ENCODE results near the gene PPP1R9B.
A peak's percentile ranks its signal among the peaks of the same experiment; 100 is the strongest.

The PPP1R9B gene

DNA sequence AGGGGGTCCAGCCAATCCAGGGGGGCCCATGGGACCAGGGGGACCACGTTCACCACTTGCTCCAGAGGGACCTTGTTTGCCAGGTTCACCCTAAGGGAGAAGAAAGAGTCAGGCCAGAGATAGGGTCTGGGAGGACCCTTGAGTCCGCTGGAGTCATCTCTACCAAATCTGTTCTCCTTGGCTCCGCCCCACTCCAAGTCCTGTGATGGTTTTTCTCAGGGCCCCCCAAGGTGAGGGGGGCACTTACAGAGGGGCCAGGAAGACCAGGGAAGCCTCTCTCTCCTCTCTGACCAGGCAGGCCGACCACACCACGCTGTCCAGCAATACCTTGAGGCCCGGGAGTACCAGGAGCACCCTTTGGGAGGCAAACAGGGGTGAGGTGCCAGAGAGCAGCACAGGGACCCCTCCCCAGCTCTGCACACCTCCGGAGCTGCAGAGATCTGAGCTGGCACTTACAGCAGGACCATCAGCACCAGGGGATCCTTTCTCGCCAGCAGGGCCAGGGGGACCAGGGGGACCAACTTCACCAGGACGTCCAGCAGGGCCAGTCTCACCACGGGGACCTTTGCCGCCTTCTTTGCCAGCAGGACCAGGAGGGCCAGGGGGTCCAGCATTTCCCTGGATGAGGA lies 38.6 kb upstream of the PPP1R9B start:
- no peak for TF ChIP-seq Cebpa-rat (IDR thresholded peaks at IDR 0.05)
- no peaks in the 10 kb centered on the region for H3K36me3 ChIP-seq

DNA sequence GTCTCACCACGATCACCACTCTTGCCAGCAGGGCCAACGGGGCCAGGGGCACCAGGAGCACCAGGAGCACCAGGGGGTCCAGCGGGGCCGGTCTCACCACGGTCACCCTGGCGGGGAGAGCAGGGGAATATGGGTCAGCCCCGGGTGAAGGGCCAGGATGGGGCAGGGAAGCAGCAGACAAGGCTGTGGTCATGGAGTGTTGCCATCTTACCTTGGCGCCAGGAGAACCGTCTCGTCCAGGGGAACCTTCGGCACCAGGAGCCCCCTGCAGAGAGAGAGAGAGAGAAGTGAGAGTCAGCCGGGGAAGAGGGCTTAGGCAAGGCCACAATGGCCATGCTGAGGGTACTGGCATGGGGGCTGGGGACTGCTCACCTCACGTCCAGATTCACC lies 38.0 kb upstream of the PPP1R9B start:
- no peaks in the 10 kb centered on the region for H3K36me3 ChIP-seq

More for the DNA sequence above, 38.6 kb upstream of the PPP1R9B start:
- Histone ChIP-seq H3K4me3 (no peak overlapping the region), H3K27ac (no peak overlapping the region), H3K4me1 (peaks cover 11 to 58% (median 44%) of the 10 kb centered on the region in 10 experiments), H3K9me3 (replicated peaks in 1 of 11) (no peaks in the 10 kb centered on the region), H4K20me1 (peaks cover 0 to 19% (median 0%) of the 10 kb centered on the region in 11 experiments; a peak in 2 of 22 replicates), H3K27me3 (peaks cover 0 to 5% (median 0%) of the 10 kb centered on the region in 11 experiments; a peak in 4 of 22 replicates), H3K9ac (no peak overlapping the region), H3K4me2 (no peak overlapping the region)

DNA sequence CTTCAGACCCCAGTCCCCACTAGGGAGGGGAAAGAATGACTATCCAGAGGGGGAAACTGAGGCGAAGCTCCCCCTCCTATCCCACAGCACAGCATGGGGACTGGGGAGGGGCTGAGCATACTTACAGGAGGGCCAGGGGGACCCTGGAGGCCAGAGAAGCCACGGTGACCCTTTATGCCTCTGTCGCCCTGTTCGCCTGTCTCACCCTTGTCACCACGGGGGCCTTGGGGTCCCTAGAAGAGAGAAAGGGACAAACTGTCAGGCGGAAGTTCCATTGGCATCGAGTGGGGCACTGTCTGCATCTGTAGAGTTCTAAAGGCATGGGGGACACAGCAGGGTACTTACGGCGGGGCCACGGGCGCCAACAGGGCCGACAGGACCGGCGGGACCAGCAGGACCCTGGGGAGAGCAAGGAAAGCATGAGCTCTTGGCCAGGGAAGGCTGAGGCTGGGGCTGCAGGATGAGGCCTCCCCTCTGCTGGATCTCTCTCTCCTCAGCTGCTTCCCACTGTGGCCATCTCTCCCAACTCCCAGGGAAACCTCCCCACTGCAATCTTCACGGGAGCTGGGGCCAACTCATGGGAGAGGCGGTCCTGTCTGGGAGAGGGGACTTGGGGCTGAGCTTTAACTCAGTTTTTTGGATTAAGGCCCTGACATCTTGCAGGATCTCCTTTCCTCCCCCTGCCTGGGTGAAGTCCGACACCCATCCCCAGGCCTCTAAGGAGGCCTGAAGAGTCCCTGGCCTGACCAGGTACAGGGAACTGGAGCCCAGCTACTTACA lies 37.5 kb upstream of the PPP1R9B start:
- no peak for TF ChIP-seq Cebpa-rat (IDR thresholded peaks at IDR 0.05)
- H3K36me3 ChIP-seq = no peaks in the 10 kb centered on the region

More for the DNA sequence above, 38.0 kb upstream of the PPP1R9B start:
- Histone ChIP-seq H3K9me3 (replicated peaks in 1 of 11) (no peaks in the 10 kb centered on the region), H3K4me1 (peaks cover 16 to 61% (median 45%) of the 10 kb centered on the region in 10 experiments), H4K20me1 (peaks cover 0 to 19% (median 0%) of the 10 kb centered on the region in 11 experiments; a peak in 2 of 22 replicates), H3K4me3 (no peak overlapping the region), H3K4me2 (no peak overlapping the region), H3K27me3 (peaks cover 0 to 5% (median 0%) of the 10 kb centered on the region in 11 experiments; a peak in 4 of 22 replicates), H3K9ac (no peak overlapping the region), H3K27ac (peak overlapping the region in 1 of 11 experiments; percentile 86; a peak in 1 of 22 replicates)
- no peak for TF ChIP-seq Cebpa-rat (IDR thresholded peaks at IDR 0.05)

DNA sequence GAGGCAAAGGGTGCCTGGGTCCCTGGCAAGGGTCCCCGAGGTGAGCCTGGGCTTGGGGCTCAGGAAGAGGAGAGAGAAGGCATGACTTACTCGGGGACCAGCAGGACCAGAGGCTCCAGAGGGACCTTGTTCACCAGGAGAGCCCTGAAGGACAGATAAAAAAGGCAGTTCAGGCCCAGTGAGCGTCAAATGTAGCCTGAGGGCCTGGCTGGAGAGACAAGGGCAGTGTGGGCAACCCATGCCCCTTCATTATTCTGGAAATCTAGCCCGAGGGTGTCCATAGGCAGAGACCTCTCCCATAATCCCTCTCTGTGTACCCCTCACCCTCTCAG lies 36.9 kb upstream of the PPP1R9B start:
- H3K27me3 ChIP-seq = peaks cover 0 to 5% (median 0%) of the 10 kb centered on the region in 11 experiments; a peak in 3 of 22 replicates
- H3K4me2 ChIP-seq = no peak overlapping the region
- peak overlapping the region in 1 of 11 experiments; percentile 41; a peak in 1 of 22 replicates for H3K9ac ChIP-seq
- no peak for TF ChIP-seq Cebpa-rat (IDR thresholded peaks at IDR 0.05)
- no peaks in the 10 kb centered on the region for H3K9me3 ChIP-seq (replicated peaks in 1 of 11)
- peak overlapping the region in 5 of 11 experiments; percentile 13 to 89 (median 86); a peak in 7 of 22 replicates for H3K27ac ChIP-seq
- peaks cover 0 to 19% (median 0%) of the 10 kb centered on the region in 11 experiments; a peak in 1 of 22 replicates for H4K20me1 ChIP-seq
- no peaks in the 10 kb centered on the region for H3K36me3 ChIP-seq
- peaks cover 23 to 61% (median 46%) of the 10 kb centered on the region in 10 experiments for H3K4me1 ChIP-seq
- no peak overlapping the region for H3K4me3 ChIP-seq

More for the DNA sequence above, 37.5 kb upstream of the PPP1R9B start:
- H3K9me3 ChIP-seq (replicated peaks in 1 of 11) = no peaks in the 10 kb centered on the region
- H3K4me2 ChIP-seq = no peak overlapping the region
- no peak overlapping the region for H3K9ac ChIP-seq
- no peak overlapping the region for H3K4me3 ChIP-seq
- peaks cover 22 to 61% (median 46%) of the 10 kb centered on the region in 10 experiments for H3K4me1 ChIP-seq
- H3K27me3 ChIP-seq = peaks cover 0 to 5% (median 0%) of the 10 kb centered on the region in 11 experiments; a peak in 4 of 22 replicates
- H4K20me1 ChIP-seq = peaks cover 0 to 19% (median 0%) of the 10 kb centered on the region in 11 experiments; a peak in 2 of 22 replicates
- peak overlapping the region in 3 of 11 experiments; percentile 13 to 88 (median 86); a peak in 3 of 22 replicates for H3K27ac ChIP-seq

DNA sequence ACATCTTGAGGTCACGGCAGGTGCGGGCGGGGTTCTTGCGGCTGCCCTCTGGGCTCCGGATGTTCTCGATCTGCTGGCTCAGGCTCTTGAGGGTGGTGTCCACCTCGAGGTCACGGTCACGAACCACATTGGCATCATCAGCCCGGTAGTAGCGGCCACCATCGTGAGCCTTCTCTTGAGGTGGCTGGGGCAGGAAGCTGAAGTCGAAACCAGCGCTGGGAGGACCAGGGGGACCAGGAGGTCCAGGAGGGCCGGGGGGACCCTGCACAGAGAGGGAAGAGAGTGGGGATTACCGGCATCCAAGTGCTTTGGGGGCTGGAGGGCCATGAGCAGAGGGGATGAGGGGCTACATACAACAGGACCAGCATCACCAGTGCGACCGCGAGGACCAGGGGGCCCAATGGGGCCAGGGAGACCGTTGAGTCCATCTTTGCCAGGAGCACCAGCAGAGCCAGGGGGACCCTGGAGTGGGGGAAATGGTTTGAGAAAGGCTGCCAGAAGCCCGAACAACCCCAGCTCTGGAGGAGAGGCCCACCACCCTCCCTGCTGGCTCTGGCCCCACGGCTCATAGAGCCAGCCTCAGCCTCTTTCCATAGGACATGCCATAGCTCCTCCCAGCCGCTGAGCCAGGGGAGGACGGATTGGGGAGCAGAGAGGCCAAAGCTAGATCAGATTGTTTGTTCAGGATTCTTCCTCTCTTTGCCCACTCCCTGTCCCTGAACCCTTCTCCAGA lies 36.4 kb upstream of the PPP1R9B start:
- Histone ChIP-seq H3K4me1 (peaks cover 29 to 61% (median 46%) of the 10 kb centered on the region in 10 experiments), H3K27ac (peak overlapping the region in 5 of 11 experiments; percentile 13 to 89 (median 86); a peak in 7 of 22 replicates), H3K4me2 (peak overlapping the region in 1 of 11 experiments; percentile 93; a peak in 1 of 22 replicates), H3K9ac (peak overlapping the region in 1 of 11 experiments; percentile 41; a peak in 1 of 22 replicates), H3K36me3 (no peaks in the 10 kb centered on the region), H3K4me3 (no peak overlapping the region), H3K9me3 (replicated peaks in 1 of 11) (no peaks in the 10 kb centered on the region), H3K27me3 (peaks cover 0 to 9% (median 0%) of the 10 kb centered on the region in 11 experiments; a peak in 3 of 22 replicates), H4K20me1 (peaks cover 0 to 17% (median 0%) of the 10 kb centered on the region in 11 experiments; a peak in 1 of 22 replicates)
- TF ChIP-seq Cebpa-rat (IDR thresholded peaks at IDR 0.05) = no peak

DNA sequence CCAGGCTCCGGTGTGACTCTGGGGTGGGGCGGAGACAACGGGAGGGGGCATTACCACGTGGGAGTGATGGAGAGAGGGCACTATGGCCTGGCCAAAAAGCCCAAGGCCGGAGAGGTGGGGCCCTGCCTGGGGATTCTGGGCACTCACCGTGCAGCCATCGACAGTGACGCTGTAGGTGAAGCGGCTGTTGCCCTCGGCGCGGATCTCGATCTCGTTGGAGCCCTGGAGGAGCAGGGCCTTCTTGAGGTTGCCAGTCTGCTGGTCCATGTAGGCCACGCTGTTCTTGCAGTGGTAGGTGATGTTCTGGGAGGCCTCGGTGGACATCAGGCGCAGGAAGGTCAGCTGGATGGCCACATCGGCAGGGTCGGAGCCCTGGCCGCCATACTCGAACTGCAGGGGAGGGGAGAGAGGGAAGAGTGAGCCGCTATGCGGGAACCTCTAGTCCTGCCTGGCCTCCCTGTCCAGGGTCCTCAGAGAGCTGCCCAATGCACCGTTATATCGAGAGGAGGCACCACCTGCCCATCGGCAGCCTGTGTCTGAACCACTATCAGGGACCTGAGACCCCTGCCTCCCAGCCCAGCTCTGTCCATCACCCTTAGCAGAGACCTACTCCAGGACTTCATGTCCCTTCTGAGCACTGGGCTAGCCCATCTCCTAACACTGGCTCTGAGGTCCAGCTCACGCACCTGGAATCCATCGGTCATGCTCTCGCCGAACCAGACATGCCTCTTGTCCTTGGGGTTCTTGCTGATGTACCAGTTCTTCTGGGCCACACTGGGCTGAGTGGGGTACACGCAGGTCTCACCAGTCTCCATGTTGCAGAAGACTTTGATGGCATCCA lies 35.4 kb upstream of the PPP1R9B start:
- peak overlapping the region in 10 of 11 experiments; percentile 82 to 99 (median 94); a peak in 18 of 22 replicates for H3K4me2 ChIP-seq
- no peaks in the 10 kb centered on the region for H3K36me3 ChIP-seq
- no peak overlapping the region for H3K4me3 ChIP-seq
- peaks cover 0 to 9% (median 0%) of the 10 kb centered on the region in 11 experiments; a peak in 4 of 22 replicates for H3K27me3 ChIP-seq
- H3K9me3 ChIP-seq (replicated peaks in 1 of 11) = no peaks in the 10 kb centered on the region
- H3K9ac ChIP-seq = peak overlapping the region in 3 of 11 experiments; percentile 77 to 81 (median 79); a peak in 6 of 22 replicates
- peaks cover 0 to 8% (median 0%) of the 10 kb centered on the region in 11 experiments; a peak in 1 of 22 replicates for H4K20me1 ChIP-seq
- peak overlapping the region in 8 of 11 experiments; percentile 71 to 89 (median 86); a peak in 15 of 22 replicates for H3K27ac ChIP-seq
- H3K4me1 ChIP-seq = peaks cover 37 to 65% (median 52%) of the 10 kb centered on the region in 10 experiments
- no peak for TF ChIP-seq Cebpa-rat (IDR thresholded peaks at IDR 0.05)

DNA sequence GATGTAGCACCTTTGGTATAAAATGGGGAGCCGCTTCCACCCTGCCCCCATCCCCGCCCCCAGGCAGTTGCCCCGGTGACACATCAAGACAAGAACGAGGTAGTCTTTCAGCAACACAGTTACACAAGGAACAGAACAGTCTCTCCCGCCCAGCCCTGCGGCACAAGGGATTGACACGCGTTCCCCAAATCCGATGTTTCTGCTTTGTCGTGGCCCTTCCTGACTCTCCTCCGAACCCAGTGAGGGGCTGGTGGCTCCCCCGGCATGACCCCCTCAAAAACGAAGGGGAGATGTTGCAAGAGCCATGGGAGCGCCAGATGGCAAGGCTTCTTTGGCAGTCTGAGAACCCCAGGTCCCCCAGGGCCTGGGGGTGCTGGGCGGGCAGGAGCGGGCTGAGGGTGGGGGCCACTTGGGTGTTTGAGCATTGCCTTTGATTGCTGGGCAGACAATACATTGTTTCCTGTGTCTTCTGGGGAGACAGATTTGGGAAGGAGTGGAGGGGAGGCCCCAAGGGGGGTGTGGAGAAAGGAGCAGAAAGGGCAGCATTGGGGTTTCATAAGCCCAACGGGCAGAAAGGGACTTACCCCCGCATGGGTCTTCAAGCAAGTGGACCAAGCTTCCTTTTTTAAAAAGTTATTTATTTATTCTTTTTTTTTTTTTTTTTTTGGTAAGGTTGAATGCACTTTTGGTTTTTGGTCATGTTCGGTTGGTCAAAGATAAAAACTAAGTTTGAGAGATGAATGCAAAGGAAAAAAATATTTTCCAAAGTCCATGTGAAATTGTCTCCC lies 34.3 kb upstream of the PPP1R9B start:
- peaks cover 0 to 9% (median 0%) of the 10 kb centered on the region in 11 experiments; a peak in 4 of 22 replicates for H3K27me3 ChIP-seq
- no peaks in the 10 kb centered on the region for H4K20me1 ChIP-seq
- peak overlapping the region; percentile 68 to 99 (median 93) for H3K4me2 ChIP-seq
- H3K27ac ChIP-seq = peak overlapping the region in 9 of 11 experiments; percentile 47 to 89 (median 86); a peak in 18 of 22 replicates
- H3K9ac ChIP-seq = peak overlapping the region in 8 of 11 experiments; percentile 61 to 81 (median 74); a peak in 16 of 22 replicates
- H3K4me1 ChIP-seq = peaks cover 37 to 74% (median 62%) of the 10 kb centered on the region in 10 experiments
- H3K4me3 ChIP-seq = peak overlapping the region in 1 of 10 experiments; percentile 16; a peak in 1 of 20 replicates
- H3K9me3 ChIP-seq (replicated peaks in 1 of 11) = no peaks in the 10 kb centered on the region
- peak in 3 of 11 experiments; percentile 18 to 67 (median 18); a peak in 2 of 22 replicates for TF ChIP-seq Cebpa-rat (IDR thresholded peaks at IDR 0.05)
- H3K36me3 ChIP-seq = no peaks in the 10 kb centered on the region
